ENCODE results near the gene FGFR4.

Gene FGFR4

DNA sequence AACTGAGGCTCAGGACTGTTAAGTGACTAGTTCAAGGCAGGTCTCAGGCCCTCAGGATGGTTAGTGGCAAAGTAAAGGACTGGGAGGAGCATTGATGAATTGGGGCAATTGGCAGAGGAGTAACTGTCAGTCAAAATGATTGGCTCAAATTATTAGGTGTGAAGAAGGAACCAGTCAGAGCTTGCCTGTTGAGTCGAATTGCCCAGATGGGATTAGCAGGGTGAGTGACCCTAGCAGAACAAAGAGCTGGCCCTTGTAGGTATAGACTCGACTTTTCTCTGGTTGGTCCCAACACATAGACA lies 44.3 kb downstream of the FGFR4 start:
- H3K4me3 ChIP-seq (replicated peaks; ENCODE audit: low read depth, low read length), result no peak overlapping the region
- no peak for DNase-seq (ENCODE audit: extremely low read depth, low read depth)
- TF ChIP-seq, protein P1, sequence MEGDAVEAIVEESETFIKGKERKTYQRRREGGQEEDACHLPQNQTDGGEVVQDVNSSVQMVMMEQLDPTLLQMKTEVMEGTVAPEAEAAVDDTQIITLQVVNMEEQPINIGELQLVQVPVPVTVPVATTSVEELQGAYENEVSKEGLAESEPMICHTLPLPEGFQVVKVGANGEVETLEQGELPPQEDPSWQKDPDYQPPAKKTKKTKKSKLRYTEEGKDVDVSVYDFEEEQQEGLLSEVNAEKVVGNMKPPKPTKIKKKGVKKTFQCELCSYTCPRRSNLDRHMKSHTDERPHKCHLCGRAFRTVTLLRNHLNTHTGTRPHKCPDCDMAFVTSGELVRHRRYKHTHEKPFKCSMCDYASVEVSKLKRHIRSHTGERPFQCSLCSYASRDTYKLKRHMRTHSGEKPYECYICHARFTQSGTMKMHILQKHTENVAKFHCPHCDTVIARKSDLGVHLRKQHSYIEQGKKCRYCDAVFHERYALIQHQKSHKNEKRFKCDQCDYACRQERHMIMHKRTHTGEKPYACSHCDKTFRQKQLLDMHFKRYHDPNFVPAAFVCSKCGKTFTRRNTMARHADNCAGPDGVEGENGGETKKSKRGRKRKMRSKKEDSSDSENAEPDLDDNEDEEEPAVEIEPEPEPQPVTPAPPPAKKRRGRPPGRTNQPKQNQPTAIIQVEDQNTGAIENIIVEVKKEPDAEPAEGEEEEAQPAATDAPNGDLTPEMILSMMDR (IDR thresholded peaks at IDR 0.05; ENCODE audit: low read depth, low read length, missing control alignments), result no peak

DNA sequence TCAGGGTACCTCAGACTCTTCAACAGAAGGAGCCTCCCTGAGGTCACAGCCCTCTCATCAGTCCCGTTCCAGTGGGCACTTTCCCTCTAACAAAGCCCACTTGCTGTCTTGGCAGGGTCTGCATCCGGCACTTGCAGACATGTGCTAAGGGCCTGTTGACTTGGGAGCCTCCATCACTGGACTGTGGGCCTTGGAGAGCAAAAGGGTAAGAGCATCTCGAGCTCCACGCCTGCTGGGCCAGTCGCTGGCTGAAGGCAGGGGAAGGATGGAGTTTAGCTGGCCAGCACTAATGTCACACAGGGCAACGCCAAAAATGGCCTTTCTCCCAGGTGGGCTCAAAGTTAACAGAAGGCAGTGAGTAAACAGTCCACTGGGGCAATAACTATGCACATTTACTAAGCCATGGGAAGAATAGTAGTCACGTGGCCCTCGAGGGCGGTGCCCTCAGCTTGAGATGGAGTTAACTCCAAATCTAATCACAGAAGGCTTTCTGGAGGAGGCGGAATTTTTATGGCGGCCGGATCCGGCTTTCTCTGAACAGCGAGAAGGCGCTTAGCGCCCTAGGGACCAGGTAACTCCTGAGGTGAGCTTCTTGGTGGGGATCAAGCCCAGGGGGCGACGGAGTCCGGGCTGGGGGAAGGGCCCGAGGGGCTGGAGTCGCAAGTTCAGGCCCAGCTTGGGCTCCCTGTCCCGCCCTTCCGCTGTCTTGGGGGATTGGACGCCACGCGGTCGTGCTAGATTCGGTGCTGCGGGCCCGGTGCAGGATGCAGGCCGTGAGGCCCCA lies 44.8 kb downstream of the FGFR4 start:
- DNase-seq (ENCODE audit: extremely low read depth, low read depth), result no peak
- H3K4me3 ChIP-seq (replicated peaks; ENCODE audit: low read depth, low read length), result no peak overlapping the region

GRCh38 chr5:177132136-177133095 lies 45.7 kb downstream of the FGFR4 start:
- TF ChIP-seq, protein P1 (IDR thresholded peaks at IDR 0.05; ENCODE audit: low read depth, low read length, missing control alignments), result no peak

More for the DNA sequence above, 44.8 kb downstream of the FGFR4 start:
- TF ChIP-seq, protein P1 (IDR thresholded peaks at IDR 0.05; ENCODE audit: low read depth, low read length, missing control alignments), result no peak

GRCh38 chr5:177133096-177133852 lies 46.6 kb downstream of the FGFR4 start, which contains the start of gene NSD1:
TSS of gene NSD1 (plus strand) at chr5:177133773. CDS start at chr5:177135104, 1,331 bp downstream.
- TF ChIP-seq, protein P1 (IDR thresholded peaks at IDR 0.05; ENCODE audit: low read depth, low read length, missing control alignments), result no peak
- DNase-seq (ENCODE audit: extremely low read depth, low read depth), result peak; percentile 40

More at GRCh38 chr5:177132136-177133095, 45.7 kb downstream of the FGFR4 start:
- H3K4me3 ChIP-seq (replicated peaks; ENCODE audit: low read depth, low read length), result no peak overlapping the region
- DNase-seq (ENCODE audit: extremely low read depth, low read depth), result no peak

DNA sequence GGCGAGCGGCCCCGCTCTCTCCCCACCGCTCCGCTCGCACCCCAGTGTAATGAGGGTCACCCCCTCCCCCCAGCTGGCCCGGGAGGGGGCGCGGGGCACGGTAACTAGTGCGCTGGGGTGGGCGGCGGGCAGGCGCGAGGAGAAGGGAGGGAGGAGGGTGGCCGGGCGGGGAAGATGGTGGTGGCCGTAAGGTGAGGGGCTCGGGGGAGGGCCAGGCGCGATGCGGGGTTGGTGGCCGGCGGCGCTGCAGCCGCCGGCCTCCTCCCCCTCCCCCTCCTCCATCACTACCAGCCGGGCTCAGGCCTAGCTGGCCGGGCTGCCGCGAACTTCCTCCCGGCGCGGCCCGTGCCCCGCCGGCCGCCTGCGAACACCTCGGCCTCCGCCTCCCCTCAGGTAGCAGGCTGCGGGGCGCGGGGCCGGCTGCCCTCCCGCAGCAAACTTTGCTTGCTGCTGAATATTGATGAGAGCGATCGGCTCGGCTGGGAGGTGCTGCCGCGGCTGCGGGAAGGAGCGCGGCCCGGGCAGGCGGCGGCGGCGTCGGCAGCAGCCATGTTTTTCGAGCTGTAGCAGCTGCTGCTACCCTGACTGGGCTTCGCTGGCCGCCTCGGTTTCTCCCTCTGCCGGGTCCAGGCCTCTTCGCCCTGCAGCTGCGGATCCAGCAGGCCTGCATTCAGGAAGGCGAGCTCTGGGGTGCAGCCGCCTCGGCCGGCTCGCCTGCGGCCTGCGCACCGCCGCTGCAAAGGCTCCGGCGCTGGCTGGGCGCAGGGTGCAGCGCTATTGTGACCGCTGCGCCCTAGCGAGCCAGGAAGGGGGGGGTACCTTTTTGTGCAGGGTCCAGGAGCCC lies 47.4 kb downstream of the FGFR4 start:
- H3K4me3 ChIP-seq (replicated peaks; ENCODE audit: low read depth, low read length), result peak overlapping the region; percentile 70
- TF ChIP-seq, protein P1 (IDR thresholded peaks at IDR 0.05; ENCODE audit: low read depth, low read length, missing control alignments), result no peak
- no peak for DNase-seq (ENCODE audit: extremely low read depth, low read depth)

More at GRCh38 chr5:177133096-177133852, 46.6 kb downstream of the FGFR4 start, which contains the start of gene NSD1:
- H3K4me3 ChIP-seq (replicated peaks; ENCODE audit: low read depth, low read length), result peak within 1 kb of the TSS; percentile 70
